Measurements from ENCODE around the gene INAFM1. TPM values are rescaled to one million over a fixed set of nuclear protein-coding genes. Genes with fewer than 3 reads are reported as not detected.

INAFM1 gene
- total RNA-seq, 1 experiment from 2014 or later, result 5.1 TPM

- H2AFZ ChIP-seq (ENCODE audit: low read length), result peak overlapping the region; percentile 57
- peaks cover 24% of the 10 kb centered on the region for H3K4me1 ChIP-seq (ENCODE audit: insufficient read depth, low read length)
- H3K9me2 ChIP-seq (replicated peaks; ENCODE audit: low read length), result no peaks in the 10 kb centered on the region
- TF ChIP-seq EZH2phosphoT487 (IDR thresholded peaks at IDR 0.05; ENCODE audit: borderline replicate concordance, low read length) (no peak), EZH2 (IDR thresholded peaks at IDR 0.05; ENCODE audit: low read length, unreplicated experiment) (no peak)
- TF ChIP-seq, protein P1, sequence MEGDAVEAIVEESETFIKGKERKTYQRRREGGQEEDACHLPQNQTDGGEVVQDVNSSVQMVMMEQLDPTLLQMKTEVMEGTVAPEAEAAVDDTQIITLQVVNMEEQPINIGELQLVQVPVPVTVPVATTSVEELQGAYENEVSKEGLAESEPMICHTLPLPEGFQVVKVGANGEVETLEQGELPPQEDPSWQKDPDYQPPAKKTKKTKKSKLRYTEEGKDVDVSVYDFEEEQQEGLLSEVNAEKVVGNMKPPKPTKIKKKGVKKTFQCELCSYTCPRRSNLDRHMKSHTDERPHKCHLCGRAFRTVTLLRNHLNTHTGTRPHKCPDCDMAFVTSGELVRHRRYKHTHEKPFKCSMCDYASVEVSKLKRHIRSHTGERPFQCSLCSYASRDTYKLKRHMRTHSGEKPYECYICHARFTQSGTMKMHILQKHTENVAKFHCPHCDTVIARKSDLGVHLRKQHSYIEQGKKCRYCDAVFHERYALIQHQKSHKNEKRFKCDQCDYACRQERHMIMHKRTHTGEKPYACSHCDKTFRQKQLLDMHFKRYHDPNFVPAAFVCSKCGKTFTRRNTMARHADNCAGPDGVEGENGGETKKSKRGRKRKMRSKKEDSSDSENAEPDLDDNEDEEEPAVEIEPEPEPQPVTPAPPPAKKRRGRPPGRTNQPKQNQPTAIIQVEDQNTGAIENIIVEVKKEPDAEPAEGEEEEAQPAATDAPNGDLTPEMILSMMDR (conservative IDR thresholded peaks at IDR 0.05; ENCODE audit: low read depth, low read length), result no peak
- POLR2A ChIA-PET (ENCODE audit: unreplicated experiment), result no interaction called here
- H3K36me3 ChIP-seq (ENCODE audit: low read depth, low read length), result peaks cover 3% of the 10 kb centered on the region; the same call in 1 of the 2 replicates
- H3K9ac ChIP-seq (ENCODE audit: low read length), result peak overlapping the region; percentile 74
- H3K4me2 ChIP-seq (ENCODE audit: low read length), result peak overlapping the region; percentile 85
- peaks cover 10% of the 10 kb centered on the region for H3K79me2 ChIP-seq (ENCODE audit: low read length)
- H3K27ac ChIP-seq (ENCODE audit: low read length), result peak overlapping the region; percentile 58
- H3K27me3 ChIP-seq (ENCODE audit: low read length), result no peaks in the 10 kb centered on the region
- no peak for DNase-seq
- H3K4me3 ChIP-seq (ENCODE audit: low read length), result peak overlapping the region; percentile 73
- intact Hi-C loops (cut with micrococcal nuclease), result loop anchor here (1.0 to 10.0 kb wide), 2 partner anchors 17 to 403 kb away; partner anchors contain the start of genes AP2S1 and INAFM1
- TSS peak; percentile 74 for BruUV-seq (replicated peaks)
- CTCF ChIA-PET, result no interaction called here
- H3K9me3 ChIP-seq (ENCODE audit: low read length), result no peaks in the 10 kb centered on the region
- peaks cover 10% of the 10 kb centered on the region for H3F3A ChIP-seq (ENCODE audit: low read length, unreplicated experiment)
- peak; percentile 25 for ATAC-seq
- H4K20me1 ChIP-seq (ENCODE audit: low read length), result no peaks in the 10 kb centered on the region
These were observed 17.1 kb upstream of the INAFM1 start for GRCh38 chr19:47257411-47258169.

- Histone ChIP-seq H3K4me3 (ENCODE audit: low read length) (peak overlapping the region; percentile 73; the same call in 1 of the 2 replicates), H3K4me1 (ENCODE audit: insufficient read depth, low read length) (peaks cover 17% of the 10 kb centered on the region), H2AFZ (ENCODE audit: low read length) (no peak overlapping the region), H3K9me2 (replicated peaks; ENCODE audit: low read length) (no peaks in the 10 kb centered on the region), H3K79me2 (ENCODE audit: low read length) (peaks cover 10% of the 10 kb centered on the region), H3F3A (ENCODE audit: low read length, unreplicated experiment) (peaks cover 7% of the 10 kb centered on the region), H4K20me1 (ENCODE audit: low read length) (no peaks in the 10 kb centered on the region), H3K9me3 (ENCODE audit: low read length) (no peaks in the 10 kb centered on the region), H3K27me3 (ENCODE audit: low read length) (no peaks in the 10 kb centered on the region), H3K27ac (ENCODE audit: low read length) (no peak overlapping the region), H3K9ac (ENCODE audit: low read length) (no peak overlapping the region), H3K4me2 (ENCODE audit: low read length) (peak overlapping the region; percentile 85), H3K36me3 (ENCODE audit: low read depth, low read length) (peaks cover 3% of the 10 kb centered on the region; the same call in 1 of the 2 replicates)
- DNase-seq (no peak), ATAC-seq (no peak)
- ChIA-PET CTCF (no interaction called here), POLR2A (ENCODE audit: unreplicated experiment) (no interaction called here)
- intact Hi-C loops (cut with micrococcal nuclease), result loop anchor here (10.0 kb wide), 1 partner anchor 404 kb away; the partner anchor contains the start of gene AP2S1
- no peak for TF ChIP-seq EZH2phosphoT487 (IDR thresholded peaks at IDR 0.05; ENCODE audit: borderline replicate concordance, low read length)
- no peak for TF ChIP-seq EZH2 (IDR thresholded peaks at IDR 0.05; ENCODE audit: low read length, unreplicated experiment)
- TF ChIP-seq, protein P1 (conservative IDR thresholded peaks at IDR 0.05; ENCODE audit: low read depth, low read length), result no peak
- BruUV-seq (replicated peaks), result no TSS peak
These were observed 16.3 kb upstream of the INAFM1 start for GRCh38 chr19:47258434-47258833.
